Endothelial cell of umbilical vein (primary cell): ENCODE measurements around the gene LDLRAD2. TPM values are rescaled to one million over a fixed set of nuclear protein-coding genes. Genes with fewer than 3 reads are reported as not detected.

Experiments
- BruUV-seq: library from RNA; stranded (reverse); fragments of 400-500 nt; replicated peaks from 2 replicates; lab custom pipeline; 2021; lab: Mats Ljungman, UMichigan
- CTCF ChIA-PET: fragments of 300-600, 350-600 bp; sonication (Branson Sonifier 250); formaldehyde crosslinking; loops from one replicate; lab custom pipeline; 2021; ENCODE audit warnings: antibody characterized with exemption, inconsistent platforms; lab: Charles Lee
- POLR2A ChIA-PET: fragments of 300-600, 350-600 bp; sonication (Branson Sonifier 250); formaldehyde crosslinking; loops from one replicate; lab custom pipeline; 2021; ENCODE audit warnings: antibody characterized with exemption, inconsistent platforms; lab: Charles Lee
- DNase-seq: peaks from one replicate; pipeline ENCODE4 v3.0.0-alpha.2; 2011; ENCODE audit warnings: low read depth, low spot score
- FAIRE-seq: peaks from 2 replicates; lab custom pipeline; 2011; peaks lifted over from hg19 to GRCh38; lab: Jason Lieb, UNC
- H2AFZ ChIP-seq: 2 replicates; pipeline ENCODE4 v1.6.0; 2012; ENCODE audit warnings: low read depth, low read length, control low read depth, inconsistent platforms
- H3K27ac ChIP-seq: 2 replicates; pipeline ENCODE4 v1.5.1; 2011; ENCODE audit warnings: low read depth, mild to moderate bottlenecking, control low read depth, low read length, moderate library complexity; ENCODE audit not compliant: insufficient read depth
- H3K27me3 ChIP-seq, 2 experiments: 2 replicates each; pipeline versions ENCODE4 v1.6.0 to v1.6.1; 2011; ENCODE audit warnings: low read length in 2 of 2, mixed read lengths in 1 of 2; ENCODE audit not compliant: control insufficient read depth in 2 of 2, insufficient read depth in 2 of 2
- H3K36me3 ChIP-seq, 2 experiments: 2 replicates in 1 of 2; 3 replicates in 1 of 2; pipeline ENCODE4 v1.5.1; 2011; ENCODE audit warnings: low read length in 2 of 2, mild to moderate bottlenecking in 1 of 2, moderate library complexity in 1 of 2; ENCODE audit not compliant: control insufficient read depth in 2 of 2, insufficient read depth in 2 of 2; ENCODE audit errors: extremely low read depth in 1 of 2
- H3K4me1 ChIP-seq: 3 replicates; pipeline ENCODE4 v1.5.1; 2011; ENCODE audit warnings: mild to moderate bottlenecking, low read length; ENCODE audit not compliant: control insufficient read depth, insufficient read depth; ENCODE audit errors: extremely low read depth
- H3K4me2 ChIP-seq: 2 replicates; pipeline ENCODE4 v1.6.1; 2011; ENCODE audit warnings: low read length, control low read depth, mixed read lengths; ENCODE audit not compliant: insufficient read depth
- H3K4me3 ChIP-seq, 3 experiments: fragments of 200-600 bp in 1 of 3; sonication (generic), shearing (Covaris generic) in 1 of 3; replicated peaks in 1 of 3; 2 replicates each; pipeline ENCODE4 v1.5.1; 2011 to 2016; ENCODE audit warnings: control low read depth in 3 of 3, low read length in 3 of 3, mild to moderate bottlenecking in 2 of 3, inconsistent platforms in 1 of 3, low read depth in 1 of 3, moderate library complexity in 1 of 3; ENCODE audit not compliant: insufficient read depth in 1 of 3
- H3K79me2 ChIP-seq: 2 replicates; pipeline ENCODE4 v1.6.0; 2012; ENCODE audit warnings: low read length, inconsistent platforms; ENCODE audit not compliant: control insufficient read depth, insufficient read depth
- H3K9ac ChIP-seq: replicated peaks from 2 replicates; pipeline ENCODE3; 2011; ENCODE audit warnings: low read length, control low read depth; ENCODE audit not compliant: insufficient read depth; ENCODE audit errors: extremely low read depth
- H3K9me1 ChIP-seq: replicated peaks from 3 replicates; pipeline ENCODE4 v1.6.0; 2011; ENCODE audit warnings: mild to moderate bottlenecking, low read length; ENCODE audit not compliant: control insufficient read depth, insufficient read depth; ENCODE audit errors: extremely low read depth
- H3K9me3 ChIP-seq: replicated peaks from 2 replicates; pipeline ENCODE4 v1.5.1; 2012; ENCODE audit warnings: low read length, inconsistent platforms; ENCODE audit not compliant: control insufficient read depth, insufficient read depth
- H4K20me1 ChIP-seq: replicated peaks from 2 replicates; pipeline ENCODE3; 2011; ENCODE audit warnings: mild to moderate bottlenecking, low read length; ENCODE audit not compliant: control insufficient read depth, insufficient read depth; ENCODE audit errors: extremely low read depth
- MYC ChIP-seq: IDR thresholded peaks from one replicate; pipeline ENCODE4 v1.6.1; 2011; ENCODE audit warnings: mild to moderate bottlenecking, low read depth, low read length
- POLR2AphosphoS5 ChIP-seq: IDR thresholded peaks from 2 replicates; pipeline ENCODE4 v1.6.1; 2012; ENCODE audit warnings: low read depth, mild to moderate bottlenecking, control low read depth, low read length, moderate library complexity; ENCODE audit not compliant: insufficient read depth
- dilution Hi-C: fragments of 300-500 bp; cut with MboI; formaldehyde crosslinking; loops from one replicate; pipeline ENCODE4 v1.15.0; 2019; ENCODE audit warnings: low sequenced_read_pairs; ENCODE audit not compliant: extremely low pct_ligation_motif_present
- intact Hi-C: fragments of 100-400 bp; cut with micrococcal nuclease; formaldehyde crosslinking; loops from one replicate; pipeline ENCODE4 v1.10.0; 2022
- polyA plus RNA-seq, 4 experiments: library from polyadenylated mRNA; depleted of rRNA in 3 of 4; stranded (reverse) in 3 of 4; unstranded in 1 of 4; fragments of >200 nt; gene quantifications; 2 replicates each; pipeline versions ENCODE4 v1.2.1 to v1.2.3, GENCODE V29; 2011 to 2012; ENCODE audit warnings: missing spikeins in 1 of 4
- total RNA-seq: library from RNA; stranded (reverse); gene quantifications from 2 replicates; pipeline ENCODE4 v1.2.3, GENCODE V29; 2021

The LDLRAD2 gene
- total and polyA plus RNA-seq, 2 donors (not counting 3 experiments of a cell fraction or from before 2014, with no cell fraction given) = 0.44 TPM; not detected in 1

DNA sequence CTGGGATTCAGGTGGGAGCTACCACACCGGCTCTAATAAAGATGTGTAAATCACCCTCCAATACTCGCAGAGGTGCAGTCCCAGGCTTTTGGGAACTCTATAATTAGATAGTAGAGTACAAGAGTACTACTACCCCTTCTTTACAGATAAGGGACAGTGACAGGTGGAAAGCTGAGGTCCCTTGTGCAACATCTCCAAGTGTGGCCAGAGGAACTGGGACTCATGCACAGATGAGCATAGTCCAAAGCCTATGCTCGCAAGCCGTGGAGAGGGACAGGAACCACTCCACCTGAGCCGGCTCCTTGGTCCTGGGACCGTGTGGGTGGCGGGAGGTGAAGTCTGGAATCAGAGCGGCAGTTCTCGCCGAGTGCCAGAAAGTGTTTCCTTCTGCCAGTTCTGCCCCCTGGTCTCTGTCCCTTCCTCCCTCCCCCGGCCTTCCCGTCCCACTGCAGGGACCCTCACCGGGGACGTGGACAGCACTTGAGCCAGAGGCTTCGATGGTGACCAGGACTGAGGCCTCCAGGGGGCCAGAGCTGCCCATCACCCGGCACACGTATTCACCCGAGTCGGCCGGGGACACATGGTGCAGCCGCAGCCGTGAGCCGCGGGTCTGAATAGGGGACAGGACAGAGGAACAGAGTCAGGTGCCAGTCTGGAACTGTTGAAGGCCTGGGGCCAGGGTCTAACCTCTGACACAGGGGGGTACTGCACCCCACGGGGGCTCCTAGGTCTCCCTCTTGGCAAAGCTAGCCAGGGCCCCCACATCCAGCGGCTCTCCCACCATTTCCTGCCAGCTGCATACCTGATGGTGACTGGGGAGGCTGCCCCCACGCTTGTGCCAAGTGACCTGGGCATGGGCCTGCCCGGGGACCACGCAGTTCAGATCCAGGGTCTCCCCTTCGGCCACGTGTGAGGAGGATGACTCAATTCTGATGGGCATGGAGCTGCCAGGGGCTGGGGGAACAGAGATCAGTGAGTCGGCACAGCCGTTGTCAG is 33.9 kb downstream of the LDLRAD2 start:
- intact Hi-C loops (no loop called here), dilution Hi-C loops (no loop called here)
- Histone ChIP-seq H3K27ac (no peak overlapping the region), H3K9me1 (no peaks in the 10 kb centered on the region), H2AFZ (no peak overlapping the region), H3K79me2 (peaks cover 36% of the 10 kb centered on the region), H4K20me1 (no peaks in the 10 kb centered on the region), H3K4me1 (no peaks in the 10 kb centered on the region), H3K36me3 (peaks cover 77 to 78% of the 10 kb centered on the region in 2 experiments), H3K9ac (no peak overlapping the region), H3K27me3 (no peaks in the 10 kb centered on the region), H3K4me3 (no peak overlapping the region), H3K4me2 (no peak overlapping the region), H3K9me3 (no peaks in the 10 kb centered on the region)
- FAIRE-seq (no peak), DNase-seq (no peak)
- no peak for TF ChIP-seq POLR2AphosphoS5
- no peak for TF ChIP-seq MYC
- POLR2A ChIA-PET = interaction anchor here (0.5 kb wide), 1 partner anchor 17 kb away, joined by 3 read pairs; no protein-coding TSS in a partner anchor
- CTCF ChIA-PET = no interaction called here
- no TSS peak for BruUV-seq

- ChIA-PET CTCF (no interaction called here), POLR2A (no interaction called here)
- peaks cover 42% of the 10 kb centered on the region for H3K79me2 ChIP-seq
- no peak for DNase-seq
- TSS peak; percentile 41 for BruUV-seq
- H3K9me3 ChIP-seq = no peaks in the 10 kb centered on the region
- no peak overlapping the region for H3K9ac ChIP-seq
- H3K27me3 ChIP-seq = no peaks in the 10 kb centered on the region
- intact Hi-C loops = no loop called here
- no peak overlapping the region for H2AFZ ChIP-seq
- dilution Hi-C loops = no loop called here
- no peak for FAIRE-seq
- H3K9me1 ChIP-seq = no peaks in the 10 kb centered on the region
- H3K36me3 ChIP-seq = peaks cover 76 to 77% of the 10 kb centered on the region in 2 experiments
- H3K27ac ChIP-seq = no peak overlapping the region
- TF ChIP-seq POLR2AphosphoS5 = peak; percentile 10
- no peak for TF ChIP-seq MYC
- no peak overlapping the region for H3K4me3 ChIP-seq
- no peaks in the 10 kb centered on the region for H3K4me1 ChIP-seq
- H4K20me1 ChIP-seq = no peaks in the 10 kb centered on the region
- no peak overlapping the region for H3K4me2 ChIP-seq
Measured at GRCh38 chr1:21847223-21848205, 35.4 kb downstream of the LDLRAD2 start.
